ENCODE results near the gene GID4. TPM values are rescaled to one million over a fixed set of nuclear protein-coding genes. Genes with fewer than 3 reads are reported as not detected.

Gene GID4
- total and polyA plus RNA-seq, 2 of the 4 experiments (the other 2 are of a cell fraction), result 3.9 to 5.6 TPM

DNA sequence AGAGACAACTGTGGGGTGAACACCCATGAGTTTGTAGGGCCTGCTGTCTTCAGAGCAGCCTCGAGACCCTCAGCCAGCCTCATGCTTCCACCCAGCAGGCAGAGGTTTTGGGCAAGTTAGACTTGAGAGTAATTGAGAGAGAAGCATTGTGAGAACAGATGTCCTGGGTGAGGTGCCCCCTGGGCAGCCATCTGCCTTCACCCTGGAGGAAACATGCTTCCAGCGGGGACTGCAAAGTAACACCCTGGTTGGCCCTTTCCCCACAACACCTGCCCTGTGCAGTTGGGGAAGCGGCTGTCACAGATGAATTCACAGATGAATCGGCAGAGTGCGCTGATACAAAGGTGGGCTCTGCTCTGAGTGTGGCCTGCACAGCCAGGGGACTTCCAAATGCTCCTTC lies 23.6 kb upstream of the GID4 start:
- Histone ChIP-seq H2BK15ac (ENCODE audit: low read depth, low read length) (no peak overlapping the region), H3K27me3 (ENCODE audit: control insufficient read depth, insufficient read depth, low read length) (no peaks in the 10 kb centered on the region), H3K27ac (ENCODE audit: insufficient read depth, low read length) (no peak overlapping the region), H4K8ac (ENCODE audit: low read depth in 2 of 2, low read length in 2 of 2) (no peak overlapping the region), H2BK120ac (ENCODE audit: low read depth, low read length) (no peak overlapping the region), H3K4me1 (ENCODE audit: control insufficient read depth, insufficient read depth, low read length) (no peaks in the 10 kb centered on the region), H2BK5ac (ENCODE audit: low read depth, low read length, poor library complexity, severe bottlenecking) (no peak overlapping the region), H3K4me2 (ENCODE audit: low read depth, low read length) (no peak overlapping the region), H2AFZ (replicated peaks; ENCODE audit: low read length, poor library complexity) (no peak overlapping the region), H2AK5ac (ENCODE audit: low read depth, low read length) (no peak overlapping the region), H4K20me1 (ENCODE audit: insufficient read depth, low read length) (no peaks in the 10 kb centered on the region), H3K4ac (ENCODE audit: low read depth, low read length) (no peak overlapping the region), H3K56ac (ENCODE audit: extremely low read depth, insufficient read depth, low read length) (no peak overlapping the region), H4K5ac (ENCODE audit: low read depth, low read length) (no peak overlapping the region), H2AK9ac (replicated peaks; ENCODE audit: low read depth, low read length, poor library complexity) (no peak overlapping the region), H3K14ac (replicated peaks; ENCODE audit: low read depth, low read length) (no peak overlapping the region), H3K9me3 (ENCODE audit: control insufficient read depth, insufficient read depth, low read length) (peaks cover under 1% of the 10 kb centered on the region; the same call in 1 of the 2 replicates), H3K79me1 (ENCODE audit: low read depth in 1 of 2, low read length in 2 of 2) (peaks cover 0 to 6% of the 10 kb centered on the region in 2 experiments; a peak in 1 of 4 replicates), H4K91ac (ENCODE audit: insufficient read depth, low read depth, low read length) (no peak overlapping the region), H3K23ac (ENCODE audit: low read depth, low read length) (no peak overlapping the region), H3K4me3 (ENCODE audit: insufficient read depth, low read depth, low read length) (no peak overlapping the region), H3K18ac (ENCODE audit: low read depth, low read length) (no peak overlapping the region), H3K36me3 (ENCODE audit: control insufficient read depth, insufficient read depth, low read length) (peaks cover 7% of the 10 kb centered on the region), H2BK20ac (ENCODE audit: low read depth, low read length) (no peak overlapping the region), H3K9ac (ENCODE audit: low read depth, low read length) (no peak overlapping the region), H3K9me1 (ENCODE audit: insufficient read depth, low read length) (no peaks in the 10 kb centered on the region; the same call in 1 of the 2 replicates)
- in situ Hi-C loops (cut with MboI; ENCODE audit: low sequenced_read_pairs) (no loop called here), dilution Hi-C loops (cut with HindIII; ENCODE audit: low sequenced_read_pairs, unreplicated experiment) (no loop called here), intact Hi-C loops (cut with micrococcal nuclease) (no loop called here)
- ATAC-seq (ENCODE audit: low read depth), result no peak
- 93% methylated on average over 4 of the region's 5 CpGs; no CpG with 5 or more reads in 1 of the 2 experiments for WGBS, 2 experiments (ENCODE audit: extremely low coverage in 2 of 2, insufficient read length in 1 of 2)
- TF ChIP-seq POLR2A (IDR thresholded peaks at IDR 0.05; ENCODE audit: low read depth, low read length) (no peak), RFX5 (IDR thresholded peaks at IDR 0.05; ENCODE audit: low read depth, low read length) (no peak), MAZ (IDR thresholded peaks at IDR 0.05; ENCODE audit: borderline replicate concordance, low read depth, low read length) (no peak), RAD21 (IDR thresholded peaks at IDR 0.05; ENCODE audit: low read length) (no peak), FOS (IDR thresholded peaks at IDR 0.05; ENCODE audit: low read depth, low read length) (no peak), SMC3 (IDR thresholded peaks at IDR 0.05; ENCODE audit: low read depth, low read length) (no peak), RCOR1 (IDR thresholded peaks at IDR 0.05; ENCODE audit: insufficient replicate concordance, low read length) (no peak), BHLHE40 (IDR thresholded peaks at IDR 0.05; ENCODE audit: low read depth, low read length) (no peak), CEBPB (IDR thresholded peaks at IDR 0.05; ENCODE audit: low read depth, low read length) (no peak), CHD1 (IDR thresholded peaks at IDR 0.05; ENCODE audit: low read depth, low read length) (no peak), MXI1 (IDR thresholded peaks at IDR 0.05; ENCODE audit: borderline replicate concordance, low read depth, low read length) (no peak), MAFK (IDR thresholded peaks at IDR 0.05; ENCODE audit: low read depth, low read length) (no peak), NFE2L2 (IDR thresholded peaks at IDR 0.05; ENCODE audit: low read depth, low read length) (no peak)
- TF ChIP-seq, protein P1, sequence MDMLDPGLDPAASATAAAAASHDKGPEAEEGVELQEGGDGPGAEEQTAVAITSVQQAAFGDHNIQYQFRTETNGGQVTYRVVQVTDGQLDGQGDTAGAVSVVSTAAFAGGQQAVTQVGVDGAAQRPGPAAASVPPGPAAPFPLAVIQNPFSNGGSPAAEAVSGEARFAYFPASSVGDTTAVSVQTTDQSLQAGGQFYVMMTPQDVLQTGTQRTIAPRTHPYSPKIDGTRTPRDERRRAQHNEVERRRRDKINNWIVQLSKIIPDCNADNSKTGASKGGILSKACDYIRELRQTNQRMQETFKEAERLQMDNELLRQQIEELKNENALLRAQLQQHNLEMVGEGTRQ (IDR thresholded peaks at IDR 0.05; ENCODE audit: low read depth, low read length), result no peak
- TF ChIP-seq, protein P2, sequence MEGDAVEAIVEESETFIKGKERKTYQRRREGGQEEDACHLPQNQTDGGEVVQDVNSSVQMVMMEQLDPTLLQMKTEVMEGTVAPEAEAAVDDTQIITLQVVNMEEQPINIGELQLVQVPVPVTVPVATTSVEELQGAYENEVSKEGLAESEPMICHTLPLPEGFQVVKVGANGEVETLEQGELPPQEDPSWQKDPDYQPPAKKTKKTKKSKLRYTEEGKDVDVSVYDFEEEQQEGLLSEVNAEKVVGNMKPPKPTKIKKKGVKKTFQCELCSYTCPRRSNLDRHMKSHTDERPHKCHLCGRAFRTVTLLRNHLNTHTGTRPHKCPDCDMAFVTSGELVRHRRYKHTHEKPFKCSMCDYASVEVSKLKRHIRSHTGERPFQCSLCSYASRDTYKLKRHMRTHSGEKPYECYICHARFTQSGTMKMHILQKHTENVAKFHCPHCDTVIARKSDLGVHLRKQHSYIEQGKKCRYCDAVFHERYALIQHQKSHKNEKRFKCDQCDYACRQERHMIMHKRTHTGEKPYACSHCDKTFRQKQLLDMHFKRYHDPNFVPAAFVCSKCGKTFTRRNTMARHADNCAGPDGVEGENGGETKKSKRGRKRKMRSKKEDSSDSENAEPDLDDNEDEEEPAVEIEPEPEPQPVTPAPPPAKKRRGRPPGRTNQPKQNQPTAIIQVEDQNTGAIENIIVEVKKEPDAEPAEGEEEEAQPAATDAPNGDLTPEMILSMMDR (conservative IDR thresholded peaks at IDR 0.05; ENCODE audit: low read depth, low read length), result no peak
- TF ChIP-seq, protein P3, sequence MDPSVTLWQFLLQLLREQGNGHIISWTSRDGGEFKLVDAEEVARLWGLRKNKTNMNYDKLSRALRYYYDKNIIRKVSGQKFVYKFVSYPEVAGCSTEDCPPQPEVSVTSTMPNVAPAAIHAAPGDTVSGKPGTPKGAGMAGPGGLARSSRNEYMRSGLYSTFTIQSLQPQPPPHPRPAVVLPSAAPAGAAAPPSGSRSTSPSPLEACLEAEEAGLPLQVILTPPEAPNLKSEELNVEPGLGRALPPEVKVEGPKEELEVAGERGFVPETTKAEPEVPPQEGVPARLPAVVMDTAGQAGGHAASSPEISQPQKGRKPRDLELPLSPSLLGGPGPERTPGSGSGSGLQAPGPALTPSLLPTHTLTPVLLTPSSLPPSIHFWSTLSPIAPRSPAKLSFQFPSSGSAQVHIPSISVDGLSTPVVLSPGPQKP (IDR thresholded peaks at IDR 0.05; ENCODE audit: borderline replicate concordance, low read depth, low read length), result no peak
- CTCF ChIA-PET, result no interaction called here
- BruUV-seq (replicated peaks), result no TSS peak
- DNase-seq, result no peak
- POLR2A ChIA-PET (ENCODE audit: unreplicated experiment), result no interaction called here

Measured in IMR-90 (cell line).